ENCODE measurements around the gene CD14.

DNA sequence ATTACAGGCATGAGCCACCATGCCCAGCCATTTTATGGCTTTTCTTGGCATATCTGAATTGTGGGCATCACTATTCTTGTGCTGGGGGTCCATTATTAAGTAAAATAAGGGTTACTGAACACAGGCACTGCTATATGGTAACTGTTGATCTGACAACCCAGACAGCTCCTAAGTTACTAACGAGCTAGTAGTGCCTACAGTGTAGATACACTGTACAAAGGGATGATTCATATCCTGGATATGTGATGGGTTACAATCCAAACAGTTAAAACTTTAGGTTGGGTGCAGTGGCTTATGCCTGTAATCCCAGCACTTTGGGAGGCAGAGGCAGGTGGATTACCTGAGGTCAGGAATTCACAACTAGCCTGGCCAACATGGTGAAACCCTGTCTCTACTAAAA lies 4.3 kb downstream of the CD14 start:
- TF ChIP-seq, protein P1, sequence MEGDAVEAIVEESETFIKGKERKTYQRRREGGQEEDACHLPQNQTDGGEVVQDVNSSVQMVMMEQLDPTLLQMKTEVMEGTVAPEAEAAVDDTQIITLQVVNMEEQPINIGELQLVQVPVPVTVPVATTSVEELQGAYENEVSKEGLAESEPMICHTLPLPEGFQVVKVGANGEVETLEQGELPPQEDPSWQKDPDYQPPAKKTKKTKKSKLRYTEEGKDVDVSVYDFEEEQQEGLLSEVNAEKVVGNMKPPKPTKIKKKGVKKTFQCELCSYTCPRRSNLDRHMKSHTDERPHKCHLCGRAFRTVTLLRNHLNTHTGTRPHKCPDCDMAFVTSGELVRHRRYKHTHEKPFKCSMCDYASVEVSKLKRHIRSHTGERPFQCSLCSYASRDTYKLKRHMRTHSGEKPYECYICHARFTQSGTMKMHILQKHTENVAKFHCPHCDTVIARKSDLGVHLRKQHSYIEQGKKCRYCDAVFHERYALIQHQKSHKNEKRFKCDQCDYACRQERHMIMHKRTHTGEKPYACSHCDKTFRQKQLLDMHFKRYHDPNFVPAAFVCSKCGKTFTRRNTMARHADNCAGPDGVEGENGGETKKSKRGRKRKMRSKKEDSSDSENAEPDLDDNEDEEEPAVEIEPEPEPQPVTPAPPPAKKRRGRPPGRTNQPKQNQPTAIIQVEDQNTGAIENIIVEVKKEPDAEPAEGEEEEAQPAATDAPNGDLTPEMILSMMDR (conservative IDR thresholded peaks at IDR 0.05; ENCODE audit: low read depth, low read length), result no peak
- TF ChIP-seq EZH2 (IDR thresholded peaks at IDR 0.05; ENCODE audit: borderline replicate concordance, low read depth, low read length, poor library complexity, severe bottlenecking), result no peak
